ENCODE results near the gene SLX4IP.

SLX4IP gene

GRCh38 chr20:10565922-10566897, 131.1 kb downstream of the SLX4IP start:
- Histone ChIP-seq H3K14ac (ENCODE audit: low read length in 2 of 2) (no peak overlapping the region), H3K4me2 (ENCODE audit: low read length, poor library complexity, severe bottlenecking) (no peak overlapping the region), H3K36me3 (ENCODE audit: control insufficient read depth in 1 of 2, insufficient read depth in 2 of 2, low read depth in 1 of 2, low read length in 2 of 2) (peaks cover 0 to 9% of the 10 kb centered on the region in 2 experiments), H3K9ac (ENCODE audit: low read length) (peak overlapping the region; percentile 66), H3K27ac (ENCODE audit: low read length, poor library complexity, severe bottlenecking) (no peak overlapping the region), H4K8ac (ENCODE audit: low read length) (no peak overlapping the region), H2AK5ac (ENCODE audit: low read length, severe bottlenecking) (no peak overlapping the region), H3K4me1 (ENCODE audit: control insufficient read depth, insufficient read depth, low read depth, low read length) (peaks cover 2% of the 10 kb centered on the region), H3K4me3 (ENCODE audit: insufficient read depth in 1 of 2, low read depth in 1 of 2, low read length in 2 of 2) (no peak overlapping the region), H3K18ac (ENCODE audit: low read depth in 1 of 2, low read length in 2 of 2) (peak overlapping the region; percentile 24 to 68), H2BK15ac (ENCODE audit: low read depth, poor library complexity, severe bottlenecking) (no peak overlapping the region), H2BK5ac (ENCODE audit: low read depth, low read length, poor library complexity, severe bottlenecking) (no peak overlapping the region), H2BK12ac (ENCODE audit: low read length in 2 of 2) (peak overlapping the region in 1 of 2 experiments; percentile 60), H3K4ac (ENCODE audit: low read depth in 1 of 2, low read length in 2 of 2) (peak overlapping the region in 1 of 2 experiments; percentile 2), H2AFZ (ENCODE audit: low read depth, low read length) (no peak overlapping the region), H3K79me1 (replicated peaks; ENCODE audit: low read length, poor library complexity, severe bottlenecking) (peaks cover 5% of the 10 kb centered on the region), H2BK120ac (ENCODE audit: low read depth, low read length) (no peak overlapping the region), H3K9me3 (ENCODE audit: control insufficient read depth, low read length) (no peaks in the 10 kb centered on the region), H3K27me3 (ENCODE audit: control insufficient read depth in 1 of 2, insufficient read depth in 1 of 2, low read length in 2 of 2) (no peaks in the 10 kb centered on the region), H4K91ac (ENCODE audit: low read length) (peak overlapping the region; percentile 47), H3K23ac (ENCODE audit: low read length in 2 of 2) (no peak overlapping the region)
- DNase-seq, result no peak
- WGBS, result 84% methylated on average over 5 of the region's 8 CpGs

- H3K27ac ChIP-seq (ENCODE audit: low read length, poor library complexity, severe bottlenecking), result no peak overlapping the region
- no peak overlapping the region for H3K4ac ChIP-seq (ENCODE audit: low read depth in 1 of 2, low read length in 2 of 2)
- no peak overlapping the region for H2BK5ac ChIP-seq (ENCODE audit: low read depth, low read length, poor library complexity, severe bottlenecking)
- H2AFZ ChIP-seq (ENCODE audit: low read depth, low read length), result no peak overlapping the region
- no peak overlapping the region for H4K8ac ChIP-seq (ENCODE audit: low read length)
- H3K79me1 ChIP-seq (replicated peaks; ENCODE audit: low read length, poor library complexity, severe bottlenecking), result peaks cover 5% of the 10 kb centered on the region
- no peak overlapping the region for H3K18ac ChIP-seq (ENCODE audit: low read depth in 1 of 2, low read length in 2 of 2)
- DNase-seq, result no peak
- H3K9ac ChIP-seq (ENCODE audit: low read length), result no peak overlapping the region
- H3K4me3 ChIP-seq (ENCODE audit: insufficient read depth in 1 of 2, low read depth in 1 of 2, low read length in 2 of 2), result no peak overlapping the region
- 97% methylated on average over 3 of the region's 3 CpGs for WGBS
- no peak overlapping the region for H3K14ac ChIP-seq (ENCODE audit: low read length in 2 of 2)
- no peak overlapping the region for H2BK15ac ChIP-seq (ENCODE audit: low read depth, poor library complexity, severe bottlenecking)
- no peaks in the 10 kb centered on the region for H3K27me3 ChIP-seq (ENCODE audit: control insufficient read depth in 1 of 2, insufficient read depth in 1 of 2, low read length in 2 of 2)
- H4K91ac ChIP-seq (ENCODE audit: low read length), result no peak overlapping the region
- no peak overlapping the region for H2BK120ac ChIP-seq (ENCODE audit: low read depth, low read length)
- H3K4me1 ChIP-seq (ENCODE audit: control insufficient read depth, insufficient read depth, low read depth, low read length), result peaks cover 2% of the 10 kb centered on the region
- H3K9me3 ChIP-seq (ENCODE audit: control insufficient read depth, low read length), result no peaks in the 10 kb centered on the region
- H2BK12ac ChIP-seq (ENCODE audit: low read length in 2 of 2), result peak overlapping the region in 1 of 2 experiments; percentile 3
- H2AK5ac ChIP-seq (ENCODE audit: low read length, severe bottlenecking), result no peak overlapping the region
- peaks cover 0 to 2% of the 10 kb centered on the region in 2 experiments for H3K36me3 ChIP-seq (ENCODE audit: control insufficient read depth in 1 of 2, insufficient read depth in 2 of 2, low read depth in 1 of 2, low read length in 2 of 2)
- no peak overlapping the region for H3K23ac ChIP-seq (ENCODE audit: low read length in 2 of 2)
- no peak overlapping the region for H3K4me2 ChIP-seq (ENCODE audit: low read length, poor library complexity, severe bottlenecking)
Observed at GRCh38 chr20:10568032-10568431, 132.9 kb downstream of the SLX4IP start.

- Histone ChIP-seq H3K9ac (ENCODE audit: low read length) (no peak overlapping the region), H3K4me2 (ENCODE audit: low read length, poor library complexity, severe bottlenecking) (no peak overlapping the region), H3K9me3 (ENCODE audit: control insufficient read depth, low read length) (no peaks in the 10 kb centered on the region), H3K4ac (ENCODE audit: low read depth in 1 of 2, low read length in 2 of 2) (no peak overlapping the region), H4K91ac (ENCODE audit: low read length) (peak overlapping the region; percentile 43), H2BK5ac (ENCODE audit: low read depth, low read length, poor library complexity, severe bottlenecking) (no peak overlapping the region), H3K4me1 (ENCODE audit: control insufficient read depth, insufficient read depth, low read depth, low read length) (no peaks in the 10 kb centered on the region), H3K36me3 (ENCODE audit: control insufficient read depth in 1 of 2, insufficient read depth in 2 of 2, low read depth in 1 of 2, low read length in 2 of 2) (peaks cover 0 to 2% of the 10 kb centered on the region in 2 experiments), H3K4me3 (ENCODE audit: insufficient read depth in 1 of 2, low read depth in 1 of 2, low read length in 2 of 2) (no peak overlapping the region), H2BK15ac (ENCODE audit: low read depth, poor library complexity, severe bottlenecking) (no peak overlapping the region), H2BK12ac (ENCODE audit: low read length in 2 of 2) (no peak overlapping the region), H2AFZ (ENCODE audit: low read depth, low read length) (no peak overlapping the region), H3K18ac (ENCODE audit: low read depth in 1 of 2, low read length in 2 of 2) (peak overlapping the region in 1 of 2 experiments; percentile 14), H3K79me1 (replicated peaks; ENCODE audit: low read length, poor library complexity, severe bottlenecking) (peaks cover 1% of the 10 kb centered on the region), H4K8ac (ENCODE audit: low read length) (no peak overlapping the region), H3K14ac (ENCODE audit: low read length in 2 of 2) (peak overlapping the region in 1 of 2 experiments; percentile 38), H3K23ac (ENCODE audit: low read length in 2 of 2) (no peak overlapping the region), H3K27me3 (ENCODE audit: control insufficient read depth in 1 of 2, insufficient read depth in 1 of 2, low read length in 2 of 2) (no peaks in the 10 kb centered on the region), H2BK120ac (ENCODE audit: low read depth, low read length) (no peak overlapping the region), H2AK5ac (ENCODE audit: low read length, severe bottlenecking) (no peak overlapping the region), H3K27ac (ENCODE audit: low read length, poor library complexity, severe bottlenecking) (no peak overlapping the region)
- DNase-seq, result no peak
- 100% methylated on average over 1 of the region's 1 CpG for WGBS
Observed at GRCh38 chr20:10571313-10571815, 136.3 kb downstream of the SLX4IP start.

- over 99% methylated on average over 5 of the region's 8 CpGs for WGBS
- no peak overlapping the region for H3K27ac ChIP-seq (ENCODE audit: low read length, poor library complexity, severe bottlenecking)
Observed at GRCh38 chr20:10572853-10573252, 137.7 kb downstream of the SLX4IP start.

More at GRCh38 chr20:10572853-10573252, 137.7 kb downstream of the SLX4IP start:
- H3K4me3 ChIP-seq (ENCODE audit: insufficient read depth in 1 of 2, low read depth in 1 of 2, low read length in 2 of 2), result no peak overlapping the region
- no peak overlapping the region for H3K14ac ChIP-seq (ENCODE audit: low read length in 2 of 2)
- DNase-seq, result no peak
- H3K9me3 ChIP-seq (ENCODE audit: control insufficient read depth, low read length), result no peaks in the 10 kb centered on the region
- H3K79me1 ChIP-seq (replicated peaks; ENCODE audit: low read length, poor library complexity, severe bottlenecking), result peaks cover 1% of the 10 kb centered on the region
- H3K18ac ChIP-seq (ENCODE audit: low read depth in 1 of 2, low read length in 2 of 2), result no peak overlapping the region
- H2BK15ac ChIP-seq (ENCODE audit: low read depth, poor library complexity, severe bottlenecking), result no peak overlapping the region
- H4K8ac ChIP-seq (ENCODE audit: low read length), result no peak overlapping the region
- H4K91ac ChIP-seq (ENCODE audit: low read length), result no peak overlapping the region
- H2BK12ac ChIP-seq (ENCODE audit: low read length in 2 of 2), result no peak overlapping the region
- H3K36me3 ChIP-seq (ENCODE audit: control insufficient read depth in 1 of 2, insufficient read depth in 2 of 2, low read depth in 1 of 2, low read length in 2 of 2), result no peaks in the 10 kb centered on the region
- H2BK120ac ChIP-seq (ENCODE audit: low read depth, low read length), result no peak overlapping the region
- no peak overlapping the region for H3K23ac ChIP-seq (ENCODE audit: low read length in 2 of 2)
- no peak overlapping the region for H3K9ac ChIP-seq (ENCODE audit: low read length)
- no peak overlapping the region for H2AFZ ChIP-seq (ENCODE audit: low read depth, low read length)
- no peak overlapping the region for H2BK5ac ChIP-seq (ENCODE audit: low read depth, low read length, poor library complexity, severe bottlenecking)
- H3K27me3 ChIP-seq (ENCODE audit: control insufficient read depth in 1 of 2, insufficient read depth in 1 of 2, low read length in 2 of 2), result no peaks in the 10 kb centered on the region
- peak overlapping the region in 1 of 2 experiments; percentile 18 for H3K4ac ChIP-seq (ENCODE audit: low read depth in 1 of 2, low read length in 2 of 2)
- H3K4me2 ChIP-seq (ENCODE audit: low read length, poor library complexity, severe bottlenecking), result no peak overlapping the region
- no peaks in the 10 kb centered on the region for H3K4me1 ChIP-seq (ENCODE audit: control insufficient read depth, insufficient read depth, low read depth, low read length)
- no peak overlapping the region for H2AK5ac ChIP-seq (ENCODE audit: low read length, severe bottlenecking)
